ENCODE data around the gene DOCK3. TPM values are rescaled to one million over a fixed set of nuclear protein-coding genes. Genes with fewer than 3 reads are reported as not detected.
"Not testable (repeated sequence)": the region's sequence is repeated elsewhere in the genome, so short reads cannot be mapped to it uniquely, and the experiment has no call there.

DOCK3 gene
- total RNA-seq, 1 donor from 2014 or later, result 39.9 TPM

DNA sequence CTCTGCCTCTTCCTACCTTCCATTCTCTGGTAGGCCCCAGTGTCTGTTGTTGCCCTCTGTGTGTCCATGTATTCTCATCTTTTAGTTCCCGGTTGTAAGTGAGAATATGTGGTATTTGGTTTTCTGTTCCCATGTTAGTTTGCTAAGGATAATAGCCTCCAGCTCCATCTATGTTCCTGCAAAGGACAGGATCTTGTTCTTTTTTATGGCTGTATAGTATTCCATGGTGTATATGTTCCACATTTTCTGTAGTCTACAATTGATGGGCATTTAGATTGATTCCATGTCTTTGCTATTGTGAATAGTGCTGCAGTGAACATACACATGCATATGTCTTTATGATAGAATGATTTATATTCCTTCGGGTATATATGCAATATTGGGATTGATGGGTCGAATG lies 107.0 kb downstream of the DOCK3 start:
- FAIRE-seq; DNase-seq (ENCODE audit: low spot score in 2 of 2): not testable (repeated sequence)

DNA sequence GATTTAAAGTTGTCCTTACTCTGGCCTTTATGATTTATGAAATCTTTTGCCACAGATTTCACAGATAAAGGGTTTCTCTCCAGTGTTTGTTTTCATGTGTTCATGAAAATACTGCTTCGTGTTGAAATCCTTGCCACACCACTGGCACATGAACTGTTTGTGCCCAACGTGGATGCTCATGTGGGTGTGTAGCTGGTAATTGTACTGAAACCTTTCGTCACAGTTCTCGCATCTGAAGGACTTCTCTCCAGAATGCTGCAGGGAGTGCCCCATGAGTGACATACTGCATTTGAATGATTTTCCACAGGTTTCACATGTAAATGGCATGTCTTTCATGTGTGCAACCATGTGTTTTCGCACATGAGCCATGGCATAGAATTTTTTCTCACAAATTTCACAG lies 111.9 kb downstream of the DOCK3 start:
- no peak for DNase-seq (ENCODE audit: low spot score in 2 of 2)
- FAIRE-seq, result no peak

DNA sequence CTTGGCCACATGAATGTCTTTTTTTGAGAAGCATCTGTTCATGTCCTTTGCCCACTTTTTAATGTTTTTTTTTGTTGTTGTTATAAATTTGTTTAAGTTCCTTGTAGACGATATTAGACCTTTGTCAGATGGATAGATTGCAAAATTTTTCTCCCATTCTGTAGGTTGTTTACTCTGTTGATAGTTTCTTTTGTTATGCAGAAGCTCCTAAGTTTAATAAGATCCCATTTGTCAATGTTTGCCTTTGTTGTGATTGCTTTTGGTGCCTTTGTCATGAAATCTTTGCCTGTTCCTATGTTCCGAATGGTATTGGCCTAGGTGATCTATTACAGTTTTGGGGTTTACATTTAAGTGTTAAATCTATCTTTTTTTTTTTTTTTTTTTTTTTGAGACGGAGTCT lies 116.2 kb downstream of the DOCK3 start:
- not testable (repeated sequence) for DNase-seq (ENCODE audit: low spot score in 2 of 2); FAIRE-seq

DNA sequence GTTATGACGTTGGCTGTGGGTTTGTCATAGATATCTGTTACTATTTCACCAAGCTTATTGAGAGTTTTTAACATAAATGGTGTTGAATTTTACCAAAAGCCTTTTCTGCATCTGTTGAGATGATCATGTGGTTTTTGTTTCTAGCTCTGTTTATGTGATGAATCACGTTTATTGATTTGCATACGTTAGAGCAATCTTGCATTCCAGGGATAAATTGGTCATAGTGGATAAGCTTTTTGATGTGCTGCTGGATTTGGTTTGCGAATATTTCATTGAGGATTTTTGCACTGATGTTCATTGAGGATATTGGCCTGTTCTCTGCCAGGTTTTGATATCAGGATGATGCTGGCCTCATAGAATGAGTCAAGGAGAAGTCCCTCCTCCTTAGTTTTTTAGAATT lies 117.8 kb downstream of the DOCK3 start:
- FAIRE-seq, result no peak

DNA sequence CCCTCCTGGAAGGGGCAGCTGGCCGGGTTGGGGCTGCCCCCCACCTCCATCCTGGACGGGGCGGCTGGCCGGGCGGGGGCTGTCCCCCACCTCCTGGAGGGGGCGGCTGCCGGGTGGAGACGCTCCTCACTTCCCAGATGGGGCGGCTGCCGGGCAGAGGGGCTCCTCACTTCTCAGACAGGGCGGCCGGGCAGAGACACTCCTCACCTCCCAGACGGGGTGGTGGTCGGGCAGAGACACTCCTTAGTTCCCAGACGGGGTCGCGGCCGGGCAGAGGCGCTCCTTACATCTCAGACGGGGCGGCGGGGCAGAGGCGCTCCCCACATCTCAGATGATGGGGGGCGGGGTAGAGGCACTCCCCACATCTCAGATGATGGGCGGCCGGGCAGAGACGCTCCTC lies 129.1 kb downstream of the DOCK3 start:
- FAIRE-seq, result not testable (repeated sequence)

More for the DNA sequence above, 117.8 kb downstream of the DOCK3 start:
- no peak for DNase-seq (ENCODE audit: low spot score in 2 of 2)

DNA sequence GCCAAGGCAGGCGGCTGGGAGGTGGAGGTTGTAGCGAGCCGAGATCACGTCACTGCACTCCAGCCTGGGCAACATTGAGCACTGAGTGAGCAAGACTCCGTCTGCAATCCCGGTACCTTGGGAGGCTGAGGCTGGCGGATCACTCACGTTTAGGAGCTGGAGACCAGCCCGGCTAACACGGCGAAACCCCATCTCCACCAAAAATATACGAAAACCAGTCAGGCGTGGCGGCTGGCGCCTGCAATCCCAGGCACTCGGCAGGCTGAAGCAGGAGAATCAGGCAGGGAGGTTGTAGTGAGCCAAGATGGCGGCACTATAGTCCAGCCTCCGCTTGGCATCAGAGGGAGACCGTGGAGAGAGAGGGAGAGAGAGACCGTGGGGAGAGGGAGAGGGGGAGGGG lies 129.6 kb downstream of the DOCK3 start:
- DNase-seq (ENCODE audit: low spot score in 2 of 2); FAIRE-seq: not testable (repeated sequence)

More for the DNA sequence above, 129.1 kb downstream of the DOCK3 start:
- not testable (repeated sequence) for DNase-seq (ENCODE audit: low spot score in 2 of 2)

DNA sequence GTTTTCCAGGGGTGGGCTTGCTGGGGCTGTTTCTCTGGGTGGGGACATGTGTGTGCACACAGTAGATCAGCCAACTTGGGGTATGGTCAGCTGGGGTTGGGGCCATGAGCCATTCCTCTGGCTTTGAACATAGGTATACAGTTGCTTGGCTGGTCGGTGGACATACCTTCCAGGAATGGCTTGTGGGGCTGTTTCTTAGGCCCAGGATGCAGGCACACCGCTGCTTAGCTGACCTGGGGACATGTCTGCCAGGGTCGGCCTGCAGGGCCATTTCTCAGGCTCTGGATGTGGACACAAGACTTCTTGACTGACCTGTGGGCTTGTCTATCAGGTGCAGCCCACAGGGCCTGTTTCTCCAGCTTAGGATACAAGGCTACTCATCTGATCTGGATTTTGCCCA lies 130.6 kb downstream of the DOCK3 start:
- no peak for FAIRE-seq

DNA sequence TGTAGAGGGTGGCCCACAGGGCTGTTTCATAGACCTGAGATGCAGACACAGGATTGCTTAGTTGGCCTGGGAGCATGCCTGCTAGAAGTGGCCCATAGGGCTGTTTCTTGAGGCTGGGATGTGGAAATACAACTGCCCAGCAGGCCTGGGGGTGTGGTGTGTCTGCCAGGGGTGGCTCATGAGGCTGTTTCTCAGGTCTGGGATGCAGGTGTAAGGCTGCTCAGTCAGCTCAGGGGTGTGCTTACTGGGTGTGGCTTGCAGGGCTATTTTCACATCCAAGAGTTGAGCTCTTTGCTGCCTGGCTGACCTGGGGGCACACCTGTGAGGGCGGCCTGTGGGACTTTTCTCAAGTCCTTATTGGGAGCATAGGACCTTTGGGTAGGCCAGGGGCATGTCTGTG lies 131.3 kb downstream of the DOCK3 start:
- DNase-seq (ENCODE audit: low spot score in 2 of 2) (no peak), FAIRE-seq (no peak)

More for the DNA sequence above, 130.6 kb downstream of the DOCK3 start:
- no peak for DNase-seq (ENCODE audit: low spot score in 2 of 2)

DNA sequence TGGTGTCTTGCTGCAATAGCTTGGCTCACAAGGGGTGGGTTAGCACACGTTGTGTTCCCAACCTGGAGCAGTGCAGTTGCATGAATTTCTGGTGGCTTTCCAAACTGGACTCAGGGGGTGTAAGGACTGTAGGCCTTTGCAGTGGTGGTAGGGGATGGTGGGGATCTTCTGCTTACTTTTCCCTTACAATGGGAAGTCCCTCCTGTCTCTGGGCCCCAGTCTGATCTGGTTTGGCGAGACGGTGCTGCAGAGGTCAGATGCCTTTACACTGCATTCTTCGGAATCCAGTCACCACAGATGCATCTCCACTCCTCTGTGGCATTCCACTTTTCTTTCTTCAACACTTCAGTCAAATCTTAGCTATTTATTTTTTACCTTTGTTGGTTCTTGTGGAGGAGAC lies 132.1 kb downstream of the DOCK3 start:
- no peak for FAIRE-seq
- DNase-seq (ENCODE audit: low spot score in 2 of 2), result no peak

DNA sequence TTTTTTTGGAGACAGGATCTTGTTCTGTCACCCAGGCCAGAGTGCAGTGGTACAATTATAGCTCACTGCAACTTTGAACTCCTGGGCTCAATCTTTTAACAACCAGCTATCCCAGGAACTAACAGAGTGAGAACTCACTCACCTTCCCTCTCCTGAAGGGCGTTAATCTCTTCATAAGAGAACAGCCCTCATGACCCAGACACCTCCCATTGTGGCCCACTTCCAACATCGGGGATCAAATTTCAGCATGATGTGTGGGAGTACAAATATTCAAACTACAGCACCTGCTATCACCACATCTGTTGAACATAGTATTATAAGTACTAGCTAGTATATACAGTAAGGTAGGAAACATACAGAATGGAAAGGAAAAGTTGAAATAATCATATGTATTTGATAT lies 132.5 kb downstream of the DOCK3 start:
- DNase-seq (ENCODE audit: low spot score in 2 of 2) (no peak), FAIRE-seq (no peak)

DNA sequence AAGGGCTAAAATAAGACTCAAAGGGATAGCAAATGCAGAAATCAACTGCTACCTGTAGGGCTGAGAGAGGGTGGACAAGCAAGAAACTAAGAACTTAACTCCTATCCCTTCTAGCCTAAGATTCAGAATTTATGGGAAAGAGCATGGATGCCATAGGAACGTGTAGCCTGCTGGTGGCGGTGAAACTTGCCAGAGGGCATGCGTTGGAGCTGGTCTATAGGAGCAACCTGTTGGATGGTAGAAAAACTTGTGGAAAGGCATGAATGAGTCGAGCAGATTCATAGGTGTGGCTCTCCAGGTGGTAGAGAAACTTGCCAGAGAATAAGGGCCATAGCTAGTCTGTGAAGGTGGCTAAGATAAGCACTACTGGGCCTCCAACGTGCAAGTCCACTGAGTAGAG lies 137.2 kb downstream of the DOCK3 start:
- no peak for FAIRE-seq
- no peak for DNase-seq (ENCODE audit: low spot score in 2 of 2)

DNA sequence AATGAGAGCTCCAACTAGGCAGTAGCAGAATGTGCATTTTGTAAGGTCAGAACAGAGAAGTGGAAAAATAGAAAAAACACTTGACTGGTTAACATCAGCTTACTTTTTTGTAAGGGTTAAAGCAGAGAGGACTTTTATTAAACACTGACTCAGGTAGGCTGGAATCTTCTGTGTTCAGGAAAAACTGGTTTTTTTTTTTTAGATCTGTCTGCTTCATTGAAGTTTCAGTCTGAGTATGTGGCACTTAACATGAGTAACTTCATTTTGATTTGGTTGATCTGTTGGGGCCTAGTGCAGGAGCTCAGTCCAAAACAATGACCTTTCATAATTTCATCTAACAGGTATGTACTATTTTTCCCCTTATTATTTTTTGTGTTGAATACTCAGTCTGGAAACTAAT lies 141.1 kb downstream of the DOCK3 start:
- no peak for DNase-seq (ENCODE audit: low spot score in 2 of 2)
- FAIRE-seq, result no peak

DNA sequence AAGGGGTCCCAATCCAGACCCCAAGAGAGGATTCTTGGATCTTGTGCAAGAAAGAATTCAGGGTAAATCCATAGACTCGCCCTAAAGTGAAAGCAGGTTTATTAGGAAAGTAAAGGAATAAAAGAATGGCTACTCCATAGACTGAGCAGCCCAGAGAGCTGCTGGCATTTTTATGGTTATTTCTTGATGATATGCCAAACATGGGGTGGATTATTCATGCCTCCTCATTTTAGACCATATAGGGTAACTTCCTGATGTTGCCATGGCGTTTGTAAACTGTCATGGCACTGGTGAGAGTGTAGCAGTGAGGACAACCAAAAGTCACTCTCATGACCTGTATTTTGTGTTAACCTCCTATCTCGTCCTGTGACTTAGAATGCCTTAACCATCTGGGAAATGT lies 142.2 kb downstream of the DOCK3 start:
- no peak for DNase-seq (ENCODE audit: low spot score in 2 of 2)
- FAIRE-seq, result no peak

DNA sequence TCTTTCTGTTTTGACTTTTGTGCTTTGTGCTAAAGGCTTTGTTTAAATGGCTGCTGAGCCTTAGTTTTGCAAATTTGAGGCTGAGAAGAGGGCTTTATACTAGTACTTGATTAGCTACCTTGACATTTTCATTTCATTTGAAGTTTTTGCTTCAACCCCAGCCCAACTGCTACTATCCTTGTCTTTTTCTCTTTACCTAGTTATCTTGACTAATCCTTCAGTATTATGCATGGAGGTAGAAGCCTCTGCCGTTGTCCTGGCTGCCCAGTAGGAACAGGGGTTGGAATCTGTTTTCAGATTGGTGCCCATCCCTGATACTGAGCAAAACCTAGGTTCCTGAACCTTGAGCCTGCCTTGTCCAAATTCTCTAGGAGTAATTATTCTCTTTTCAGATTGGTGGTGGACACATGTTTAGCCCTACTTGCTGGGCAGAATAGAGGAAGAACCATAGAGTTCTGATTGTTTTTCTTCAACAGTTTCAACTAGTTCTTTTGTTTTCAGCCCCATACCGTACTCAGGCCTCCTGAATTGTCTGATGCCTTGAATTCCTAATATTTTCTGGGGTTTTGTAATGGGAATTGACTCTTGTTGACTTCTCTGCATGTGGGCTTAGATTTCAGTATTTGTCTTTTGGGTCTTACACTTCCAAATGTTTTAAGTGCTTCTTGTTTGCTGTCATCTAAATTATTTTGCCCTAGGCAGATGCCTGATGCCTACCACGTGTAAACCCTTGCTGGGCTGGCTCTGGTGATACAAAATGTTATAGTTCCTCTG lies 143.2 kb downstream of the DOCK3 start:
- no peak for FAIRE-seq

DNA sequence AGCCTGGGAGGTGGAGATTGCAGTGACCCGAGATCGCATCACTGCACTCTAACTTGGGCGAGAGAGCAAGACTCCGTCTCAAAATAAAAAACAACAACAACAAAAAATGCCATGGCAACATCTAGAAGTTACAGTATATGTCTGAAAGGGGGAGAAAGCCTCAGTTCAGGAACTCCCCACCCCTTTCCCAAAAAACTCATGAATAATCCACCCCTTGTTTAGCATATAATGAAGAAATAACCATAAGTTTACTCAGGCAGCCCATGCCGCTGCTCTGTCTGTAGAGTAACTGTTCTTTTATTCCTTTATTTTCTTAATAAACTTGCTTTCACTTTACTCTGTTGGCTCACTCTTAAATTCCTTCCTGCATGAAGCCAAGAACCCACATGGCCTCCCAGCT lies 145.2 kb downstream of the DOCK3 start:
- no peak for DNase-seq (ENCODE audit: low spot score in 2 of 2)

More for the DNA sequence above, 143.2 kb downstream of the DOCK3 start:
- DNase-seq (ENCODE audit: low spot score in 2 of 2), result no peak

DNA sequence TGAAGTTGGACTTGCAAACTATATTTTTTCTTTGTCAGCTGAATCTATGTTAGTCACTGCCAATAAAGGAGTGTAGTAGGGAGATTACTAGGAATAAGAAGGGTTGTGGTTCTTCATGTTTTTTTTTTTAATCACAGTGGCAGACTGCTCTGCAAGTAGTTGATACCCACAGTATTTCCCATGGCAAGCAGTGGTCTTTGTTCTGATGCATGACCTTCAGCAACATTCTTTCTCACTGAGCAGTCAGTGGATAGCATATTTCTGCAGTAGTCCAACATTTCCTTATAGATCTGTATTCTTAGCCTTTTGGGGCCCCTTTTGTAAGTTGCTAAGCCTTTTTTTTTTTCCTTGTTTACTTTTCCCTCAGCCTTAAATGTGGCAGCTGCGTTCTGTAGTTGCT lies 151.1 kb downstream of the DOCK3 start:
- no peak for DNase-seq (ENCODE audit: low spot score in 2 of 2)

More for the DNA sequence above, 145.2 kb downstream of the DOCK3 start:
- no peak for FAIRE-seq

DNA sequence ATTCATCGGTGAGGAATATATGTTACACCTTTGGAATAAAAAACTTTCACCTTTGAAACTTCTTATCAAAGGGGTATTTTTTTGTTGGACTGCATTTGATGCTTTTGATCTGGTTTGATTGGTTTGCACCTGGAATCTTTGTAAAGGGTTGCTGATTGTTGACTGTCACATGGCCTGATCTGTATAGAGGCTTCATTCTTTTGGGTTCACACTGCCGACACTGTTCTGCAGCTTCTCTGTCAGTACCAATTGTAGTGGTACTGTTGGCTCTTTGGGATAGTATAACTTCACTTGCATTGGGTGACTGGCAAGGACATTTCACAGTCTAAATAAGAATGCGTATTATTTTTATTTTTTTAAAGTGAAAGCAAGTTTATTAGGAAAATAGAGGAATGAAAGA lies 155.7 kb downstream of the DOCK3 start:
- DNase-seq (ENCODE audit: low spot score in 2 of 2), result peak in 1 of 2 donors; percentile 46
- FAIRE-seq, result peak; percentile 87

More for the DNA sequence above, 151.1 kb downstream of the DOCK3 start:
- FAIRE-seq, result no peak

DNA sequence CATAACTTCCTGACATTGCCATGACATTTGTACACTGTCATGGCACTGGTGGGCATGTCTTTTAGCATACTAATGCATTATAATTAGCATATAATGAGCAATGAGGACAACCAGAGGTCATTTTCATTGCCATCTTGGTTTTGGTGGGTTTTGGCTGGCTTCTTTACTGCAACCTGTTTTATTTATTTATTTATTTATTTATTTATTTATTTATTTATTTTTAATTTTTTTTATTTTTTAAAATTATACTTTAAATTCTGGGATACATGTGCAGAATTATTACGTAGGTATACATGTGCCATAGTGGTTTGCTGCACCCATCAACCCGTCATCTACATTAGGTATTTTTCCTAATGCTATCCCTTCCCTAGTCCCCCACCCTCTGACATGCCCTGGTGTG lies 156.3 kb downstream of the DOCK3 start:
- not testable (repeated sequence) for FAIRE-seq; DNase-seq (ENCODE audit: low spot score in 2 of 2)

DNA sequence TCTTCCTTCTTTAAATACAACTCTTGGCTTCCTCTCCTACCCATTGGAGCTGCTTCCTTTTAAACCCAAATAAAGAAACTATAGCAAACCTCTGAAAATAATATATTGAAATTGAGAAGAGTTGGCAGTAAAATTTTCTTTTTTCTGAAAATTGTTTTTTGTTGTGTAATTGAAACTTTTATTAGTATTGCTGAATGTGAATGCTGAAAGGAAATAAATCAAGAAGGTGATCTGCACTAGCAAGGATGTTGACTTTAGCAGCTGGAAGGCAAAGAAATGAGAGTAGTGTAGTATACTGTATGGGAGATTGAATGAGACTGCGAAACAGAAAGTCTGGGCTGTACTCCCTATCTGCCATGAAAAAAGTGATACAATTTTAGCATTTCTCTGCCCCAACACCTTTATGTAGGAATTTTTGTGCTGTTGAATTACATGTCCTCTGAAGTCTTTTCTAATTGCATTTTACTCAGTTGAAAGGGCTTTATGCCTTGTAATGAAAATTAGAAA lies 166.3 kb downstream of the DOCK3 start:
- no peak for DNase-seq (ENCODE audit: low spot score in 2 of 2)
- FAIRE-seq, result no peak

DNA sequence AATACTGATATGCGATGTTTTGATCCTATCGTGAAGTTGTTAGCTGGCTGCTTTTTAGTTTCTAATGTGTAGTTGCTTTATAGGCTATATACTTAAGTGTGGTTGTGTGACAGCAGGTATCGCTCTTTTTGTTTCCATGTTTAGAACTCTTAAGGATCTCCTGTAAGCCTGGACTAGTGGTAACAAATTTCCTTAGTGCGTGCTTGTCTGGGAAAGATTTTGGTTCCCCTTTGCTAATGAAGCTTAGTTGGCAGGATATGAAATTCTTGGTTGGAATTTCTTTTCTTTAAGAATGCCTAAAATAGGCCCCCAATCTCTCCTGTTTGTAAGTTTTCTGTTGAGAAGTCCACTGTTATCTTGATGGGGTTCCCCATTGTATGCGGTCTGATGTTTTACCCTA lies 173.6 kb downstream of the DOCK3 start:
- FAIRE-seq, result no peak
- no peak for DNase-seq (ENCODE audit: low spot score in 2 of 2)

DNA sequence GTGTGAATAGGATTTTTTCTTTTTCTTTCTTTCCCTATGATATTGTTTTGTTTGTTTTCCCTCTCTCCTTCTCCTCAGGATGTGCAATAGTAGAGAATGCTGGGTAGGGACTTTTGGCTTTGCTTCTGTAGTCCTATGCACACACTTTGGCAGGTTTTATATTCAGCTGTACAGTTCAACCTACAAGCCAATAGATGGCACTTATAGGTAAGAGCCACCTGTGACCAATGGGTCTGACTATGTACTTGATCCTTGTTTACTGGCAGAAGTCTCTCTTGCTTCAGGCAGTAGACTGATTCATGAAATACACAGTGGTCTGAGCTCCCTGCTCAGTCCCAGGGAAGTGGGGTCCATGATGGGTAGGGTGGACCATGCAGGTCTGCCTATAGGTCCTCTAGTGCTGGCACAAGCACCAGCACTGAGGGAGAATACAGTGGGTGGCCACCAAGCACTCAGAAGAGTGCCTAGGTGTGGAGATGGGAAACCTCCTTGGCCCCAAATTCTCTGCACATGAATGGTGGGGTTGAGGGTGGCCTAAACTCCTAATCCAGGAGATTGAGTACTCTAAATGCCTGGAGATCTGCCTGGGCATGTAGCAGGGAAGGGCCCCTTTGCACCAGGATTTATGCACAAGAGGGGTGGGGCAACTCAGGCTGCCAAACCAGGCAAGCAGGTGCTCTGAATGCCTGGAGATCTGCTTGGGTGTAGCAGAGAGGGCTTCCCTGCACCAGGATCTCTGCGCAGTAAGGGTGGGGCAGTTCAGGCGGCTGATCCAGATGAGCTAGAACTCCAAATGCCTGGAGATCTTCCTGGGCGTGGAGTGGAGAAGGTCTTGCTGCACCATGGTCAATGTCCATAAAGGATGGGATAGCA lies 176.1 kb downstream of the DOCK3 start:
- no peak for DNase-seq (ENCODE audit: low spot score in 2 of 2)
- no peak for FAIRE-seq

All from frontal cortex (tissue), 4 donors.